Measurements from ENCODE around the gene SYNCRIP.
A peak's percentile ranks its signal among the peaks of the same experiment; 100 is the strongest.
"Not testable (repeated sequence)": the region's sequence is repeated elsewhere in the genome, so short reads cannot be mapped to it uniquely, and the experiment has no call there.

Gene SYNCRIP

DNA sequence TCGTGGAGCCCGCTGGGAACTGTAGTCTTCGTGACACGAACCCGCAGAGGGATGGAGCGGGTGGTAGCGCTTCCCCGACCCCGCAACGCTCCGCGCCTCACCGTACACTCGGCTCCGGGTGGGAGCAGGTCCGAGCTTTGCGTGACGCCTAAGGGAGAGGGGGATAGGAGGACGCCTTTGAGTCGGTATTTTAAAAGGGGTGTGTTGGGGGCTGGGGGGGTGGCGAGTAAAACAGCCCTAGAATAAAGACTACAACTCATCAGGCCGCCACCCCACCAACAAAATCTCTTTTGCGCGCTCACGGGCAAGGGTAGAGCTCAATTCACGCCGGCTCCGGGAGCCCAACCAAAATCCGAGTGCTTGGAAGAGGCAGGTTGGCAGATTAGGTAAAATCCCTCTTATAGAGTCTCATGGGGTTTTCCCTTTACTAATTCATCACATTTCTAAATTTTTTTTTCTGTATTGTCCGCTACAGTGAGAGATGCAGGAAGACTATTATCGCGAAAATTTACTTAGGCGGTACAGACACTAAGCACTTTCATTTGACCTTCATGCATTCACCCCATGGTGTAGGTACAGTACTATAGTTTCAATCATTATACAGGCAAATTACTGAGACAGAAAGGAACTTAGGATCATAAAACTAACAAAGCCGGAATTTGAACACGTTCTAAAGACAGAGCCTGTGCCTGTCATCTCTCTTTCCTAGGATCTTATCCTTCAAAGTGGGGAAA is 48.3 kb downstream of the SYNCRIP start:
- no peak for DNase-seq (ENCODE audit: low read depth)

DNA sequence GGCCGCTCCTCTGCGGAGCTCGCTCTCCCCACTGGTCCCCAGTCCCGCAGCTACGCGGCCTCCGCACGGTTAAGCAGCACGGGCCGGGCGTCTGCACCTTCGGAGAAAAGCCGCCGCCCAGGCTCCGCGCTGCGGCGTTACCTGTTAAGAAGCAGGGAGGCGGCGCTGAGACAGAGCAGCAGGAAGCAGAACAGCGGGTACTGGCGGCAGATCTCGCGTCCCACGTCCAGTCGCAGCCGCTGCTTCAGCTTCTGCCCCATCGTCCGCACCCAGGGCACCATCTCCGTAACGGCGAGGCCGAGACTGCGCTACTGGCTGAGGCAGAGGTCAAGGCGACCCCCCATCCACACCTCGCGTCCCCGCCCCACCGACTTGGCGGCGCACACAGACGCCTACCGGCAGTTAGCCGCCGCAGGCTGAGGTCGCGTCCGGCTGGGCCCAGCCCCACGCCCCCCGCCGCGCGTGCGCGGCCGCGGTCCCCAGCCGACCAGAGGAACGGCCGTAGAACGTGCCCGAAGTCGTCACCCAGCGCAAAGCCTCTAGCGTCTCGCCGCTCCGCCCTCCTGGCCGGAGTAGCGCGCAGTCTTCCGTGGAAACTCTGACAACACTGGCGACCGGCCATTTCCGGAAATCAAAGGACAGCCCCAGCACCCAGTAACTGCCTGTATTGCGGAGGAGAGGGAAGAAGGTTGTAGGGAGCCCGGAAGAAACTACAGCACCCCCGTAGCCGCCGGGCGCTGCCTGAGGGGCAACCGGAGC is 49.1 kb downstream of the SYNCRIP start, which contains the start of gene SNX14:
TSS of gene SNX14 (minus strand) at position 421 of the 759 bp plus-strand sequence. CDS start at position 281, 140 bp downstream.
- DNase-seq (ENCODE audit: low read depth), result peak; percentile 81

DNA sequence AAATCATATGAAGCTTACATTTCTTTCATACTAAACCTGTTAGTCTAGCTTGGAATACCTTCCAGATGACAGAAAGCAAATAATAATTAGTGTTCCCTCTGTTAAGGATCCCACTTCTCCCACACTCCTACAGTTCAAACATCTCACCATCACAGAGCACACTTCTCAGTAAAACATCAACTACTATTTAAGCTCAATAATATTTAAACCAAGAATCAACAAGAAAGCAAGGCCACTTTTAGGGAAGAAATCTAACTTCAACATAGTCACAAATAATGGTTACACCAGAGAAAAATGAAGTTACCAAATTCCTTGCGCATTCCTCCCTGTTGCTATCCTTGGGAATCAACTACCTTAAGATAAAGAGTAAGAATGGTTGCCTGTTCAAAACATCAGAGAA is 50.7 kb downstream of the SYNCRIP start:
- no peak for DNase-seq (ENCODE audit: low read depth)

DNA sequence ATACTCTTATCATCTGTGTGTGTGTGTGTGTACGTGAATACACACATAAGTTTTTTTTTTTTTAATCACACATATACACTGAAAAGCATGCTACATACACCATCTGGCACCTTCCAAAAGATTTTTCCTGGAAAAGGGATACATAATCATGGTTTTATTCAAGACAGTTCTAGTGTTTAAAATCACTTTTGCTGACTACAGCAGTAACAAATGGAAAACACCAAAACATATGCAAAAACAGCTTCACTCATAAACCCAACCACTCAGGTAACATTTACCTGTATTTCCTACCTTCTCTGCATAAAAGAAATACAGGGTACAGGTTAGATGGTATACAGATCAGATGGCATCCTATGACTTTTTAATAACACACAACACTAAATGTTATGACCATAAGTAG is 51.5 kb downstream of the SYNCRIP start:
- no peak for DNase-seq (ENCODE audit: low read depth)

DNA sequence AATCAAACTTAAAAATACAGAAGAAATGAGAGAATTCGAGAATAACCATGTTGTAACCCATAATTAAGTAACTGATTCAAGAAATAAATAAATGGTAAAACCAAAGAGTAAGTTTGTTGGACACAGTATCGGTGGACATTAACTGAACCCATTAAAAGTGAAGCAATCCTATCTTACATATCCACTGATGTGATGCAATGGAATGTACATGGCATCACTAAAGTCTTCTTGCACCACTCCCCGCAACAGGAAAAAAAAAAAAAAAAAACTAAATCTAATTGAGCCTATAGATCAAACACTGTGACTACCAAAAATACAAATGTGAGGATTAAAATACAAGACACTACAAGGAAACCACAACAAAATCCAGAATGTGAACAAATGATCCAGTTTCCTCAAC is 56.9 kb downstream of the SYNCRIP start:
- no peak for DNase-seq (ENCODE audit: low read depth)

DNA sequence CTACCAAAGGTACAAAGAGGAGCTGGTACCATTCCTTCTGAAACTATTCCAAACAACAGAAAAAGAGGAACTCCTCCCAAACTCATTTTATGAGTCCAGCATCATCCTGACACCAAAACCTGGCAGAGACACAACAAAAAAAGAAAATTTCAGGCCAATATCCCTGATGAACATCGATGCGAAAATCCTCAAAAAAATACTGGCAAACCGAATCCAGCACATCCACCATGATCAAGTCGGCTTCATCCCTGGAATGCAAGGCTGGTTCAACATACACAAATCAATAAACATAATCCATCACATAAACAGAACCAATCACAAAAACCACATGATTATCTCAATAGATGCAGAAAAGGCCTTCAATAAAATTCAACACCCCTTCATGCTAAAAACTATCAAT is 59.9 kb downstream of the SYNCRIP start:
- DNase-seq (ENCODE audit: low read depth), result not testable (repeated sequence)

DNA sequence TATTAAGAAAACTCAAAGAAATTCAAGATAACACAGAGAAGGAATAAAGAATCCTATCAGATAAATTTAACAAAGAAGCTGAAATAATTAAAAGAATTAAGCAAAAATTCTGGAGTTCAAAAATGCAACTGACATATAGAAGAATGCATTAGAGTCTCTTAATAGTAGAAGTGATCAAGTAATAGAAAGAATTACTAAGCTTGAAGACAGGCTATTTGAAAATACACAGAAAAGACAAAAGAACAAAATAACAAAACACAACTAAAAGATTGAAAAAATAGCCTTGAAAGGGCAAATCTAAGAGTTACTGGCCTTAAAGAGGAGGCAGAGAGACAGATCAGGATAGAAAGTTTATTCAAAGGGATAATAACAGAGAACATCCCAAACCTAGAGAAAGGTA is 61.1 kb downstream of the SYNCRIP start:
- no peak for DNase-seq (ENCODE audit: low read depth)

DNA sequence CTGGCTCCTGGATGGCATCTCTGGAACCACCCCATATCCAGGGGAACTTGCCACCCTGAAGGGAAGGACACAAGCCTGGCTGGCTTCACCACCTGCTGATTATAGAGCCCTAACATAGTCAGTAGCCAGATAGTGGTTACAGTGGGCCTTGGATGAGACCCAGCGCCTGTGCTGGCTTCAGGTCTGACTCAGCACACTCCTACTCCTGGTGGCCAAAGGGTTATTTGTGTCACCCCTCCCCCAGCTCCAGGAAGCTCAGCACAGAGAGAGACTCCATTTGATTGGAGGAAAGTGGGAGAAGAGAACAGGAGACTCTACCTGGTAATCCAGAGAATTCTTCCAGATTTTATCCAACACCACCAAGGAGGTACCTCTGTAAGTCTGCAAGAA is 61.8 kb downstream of the SYNCRIP start:
- DNase-seq (ENCODE audit: low read depth), result peak; percentile 43

DNA sequence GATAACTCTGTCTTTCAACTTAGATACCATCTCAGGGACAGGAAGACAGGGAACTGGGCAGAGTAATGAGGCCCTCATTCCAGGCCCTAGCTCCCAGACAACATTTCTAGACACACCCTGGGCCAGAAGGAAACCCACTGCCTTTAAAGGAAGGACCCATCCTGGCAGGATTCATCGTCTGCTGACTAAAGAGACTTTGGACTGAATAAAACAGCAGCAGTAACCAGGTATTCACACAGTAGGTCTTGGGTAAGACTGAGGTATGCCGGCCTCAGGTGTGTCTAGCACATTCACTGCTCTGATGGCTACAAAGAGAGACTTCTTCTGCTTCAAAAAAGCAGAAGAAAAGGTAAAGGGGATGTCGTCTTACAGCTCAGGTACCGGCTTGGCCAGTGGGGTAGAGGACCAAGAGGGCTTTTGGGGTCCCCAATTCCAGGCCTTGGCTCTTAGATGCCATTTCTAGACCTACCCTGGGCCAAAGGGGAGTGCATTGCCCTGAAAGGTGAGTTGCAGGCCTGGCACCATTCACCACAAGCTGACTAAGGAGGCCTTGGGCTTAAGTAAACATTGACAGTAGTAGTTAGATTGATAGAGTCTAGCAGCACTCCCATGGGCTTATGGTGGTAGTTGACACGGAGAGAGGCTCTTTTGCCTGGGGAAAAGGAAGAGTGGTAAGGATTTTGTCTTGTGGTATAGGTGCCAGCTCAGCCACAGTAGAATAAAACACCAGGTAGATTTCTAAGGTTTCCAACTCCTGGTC is 62.4 kb downstream of the SYNCRIP start:
- no peak for DNase-seq (ENCODE audit: low read depth)

DNA sequence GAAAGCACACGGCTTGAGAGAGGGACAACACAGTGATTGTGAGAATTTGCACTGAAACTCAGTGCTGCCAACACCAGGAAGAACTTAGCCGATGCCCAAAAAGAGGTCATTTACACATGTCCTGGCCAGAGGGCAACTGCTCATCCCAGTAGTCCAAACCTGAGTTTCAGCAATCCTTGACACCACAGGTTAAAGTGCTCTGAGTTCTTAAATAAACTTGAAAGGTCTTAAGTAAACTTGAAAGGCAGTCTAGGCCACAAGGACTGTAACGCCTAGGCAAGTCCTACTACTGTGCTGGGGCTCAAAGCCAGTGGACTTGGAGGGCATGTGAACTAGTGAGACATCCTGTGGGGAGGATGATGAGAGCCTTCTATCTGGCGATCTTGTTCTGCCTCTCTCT is 63.1 kb downstream of the SYNCRIP start:
- DNase-seq (ENCODE audit: low read depth), result no peak

DNA sequence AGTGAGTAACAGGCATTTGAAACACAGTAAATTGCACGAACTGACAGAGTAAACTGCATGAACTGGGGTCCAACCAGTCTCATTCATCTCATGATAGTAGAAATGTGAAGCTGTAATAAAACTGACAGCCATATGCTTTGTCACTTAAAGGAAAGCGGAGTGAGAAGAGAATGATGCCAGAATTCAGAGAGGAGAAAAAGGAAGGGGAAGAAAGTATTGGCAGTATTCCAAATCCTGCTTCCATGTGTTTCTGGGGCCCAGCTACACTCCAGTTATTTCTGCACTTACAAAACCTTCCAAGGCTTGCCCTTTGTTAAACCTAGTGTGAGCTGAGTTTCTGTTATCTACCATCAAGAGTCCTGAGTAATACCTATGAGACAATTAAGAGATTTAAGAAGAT is 66.2 kb downstream of the SYNCRIP start:
- no peak for DNase-seq (ENCODE audit: low read depth)

DNA sequence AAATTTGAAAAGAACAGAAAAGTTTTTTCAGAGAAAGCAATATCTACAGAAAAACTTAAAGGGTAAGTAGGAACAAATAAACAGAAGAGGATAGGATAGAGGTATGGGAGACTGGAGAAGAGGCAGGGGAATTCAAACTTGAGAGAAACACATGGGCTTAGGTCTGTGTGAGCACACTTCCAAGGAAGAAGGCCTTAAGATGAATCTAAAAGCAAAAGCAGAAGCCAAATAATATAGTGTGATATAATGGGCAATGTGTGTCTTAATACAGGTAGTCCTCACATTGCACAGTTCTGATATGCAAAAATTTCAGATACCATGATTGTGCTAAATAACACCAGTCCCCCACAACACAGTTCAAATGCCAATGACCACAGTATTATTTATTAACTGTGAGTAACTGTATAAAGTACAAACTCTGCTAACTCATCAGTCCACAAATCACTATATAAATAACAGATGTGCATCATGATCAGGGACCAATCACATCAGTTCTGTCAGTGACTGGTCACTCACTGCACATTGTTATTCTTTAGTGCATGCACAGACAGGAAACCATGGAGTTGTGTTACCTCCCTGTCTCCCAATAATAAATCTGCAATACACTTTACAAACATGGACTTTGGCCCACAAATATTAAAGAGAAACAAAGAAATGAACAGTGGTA is 67.6 kb downstream of the SYNCRIP start:
- peak; percentile 34 for DNase-seq (ENCODE audit: low read depth)

DNA sequence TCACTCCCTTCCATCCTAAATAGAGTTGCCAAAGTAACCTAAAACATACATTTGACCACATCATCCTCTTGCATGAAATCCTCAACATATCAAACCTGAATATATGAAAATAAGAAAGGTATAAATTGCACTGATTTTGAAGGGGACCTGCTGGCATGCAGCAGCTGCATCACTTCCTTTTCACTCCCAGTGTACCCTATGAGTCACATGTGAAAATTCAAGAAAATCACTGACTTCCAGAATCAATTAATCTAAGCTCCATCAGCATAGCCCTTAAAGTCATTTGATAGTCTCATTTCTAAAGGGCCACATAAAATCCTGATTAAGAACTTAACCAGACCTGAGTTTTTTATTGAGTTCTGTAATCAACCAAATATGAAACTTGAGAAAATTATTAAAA is 73.4 kb downstream of the SYNCRIP start:
- no peak for DNase-seq (ENCODE audit: low read depth)

DNA sequence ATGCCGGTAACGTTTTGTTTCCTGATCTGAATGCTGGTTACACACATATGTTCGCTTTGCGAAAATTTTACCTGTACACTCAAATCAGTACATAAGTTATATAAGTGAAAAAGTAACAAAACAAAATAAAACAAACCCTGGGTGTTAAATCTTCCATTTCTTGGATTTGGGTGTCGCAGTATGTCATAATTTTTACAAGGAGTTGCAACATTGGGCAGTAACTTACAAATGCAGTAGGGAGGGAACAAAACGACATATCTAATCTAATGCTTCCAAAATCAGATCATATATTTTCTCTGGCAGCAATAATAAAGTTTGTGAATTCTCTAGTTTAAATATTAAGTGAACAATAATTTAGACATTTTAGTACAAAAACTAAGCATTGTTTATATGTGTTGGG is 74.3 kb downstream of the SYNCRIP start:
- no peak for DNase-seq (ENCODE audit: low read depth)

DNA sequence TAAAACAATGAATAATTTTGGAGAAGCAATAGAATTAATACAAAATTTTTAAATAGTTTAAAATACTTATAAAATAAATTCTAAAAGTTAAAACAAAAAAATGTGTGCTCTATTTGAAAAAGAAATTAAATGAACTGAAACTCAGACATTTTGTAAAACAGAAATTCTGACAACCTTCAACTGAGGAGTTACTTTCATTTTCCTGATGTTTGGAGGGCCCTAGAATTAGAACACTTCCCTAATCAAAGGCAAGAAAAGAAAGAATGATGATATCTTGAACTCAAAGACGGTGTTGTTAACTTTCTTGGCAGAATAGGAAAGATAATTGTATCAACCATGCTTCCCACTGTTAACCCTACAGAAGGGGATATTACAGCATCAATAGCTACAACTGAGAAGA is 77.0 kb downstream of the SYNCRIP start:
- DNase-seq (ENCODE audit: low read depth), result no peak

DNA sequence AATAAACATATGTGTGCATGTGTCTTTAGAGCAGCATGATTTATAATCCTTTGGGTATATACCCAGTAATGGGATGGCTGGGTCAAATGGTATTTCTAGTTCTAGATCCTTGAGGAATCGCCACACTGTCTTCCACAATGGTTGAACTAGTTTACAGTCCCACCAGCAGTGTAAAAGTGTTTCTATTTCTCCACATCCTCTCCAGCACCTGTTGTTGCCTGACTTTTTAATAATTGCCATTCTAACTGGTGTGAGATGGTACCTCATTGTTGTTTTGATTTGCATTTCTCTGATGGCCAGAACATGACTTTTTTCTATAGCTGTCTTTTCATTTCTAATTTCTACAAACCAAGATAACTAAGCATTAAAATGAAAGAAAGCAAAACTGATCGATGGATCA is 78.5 kb downstream of the SYNCRIP start:
- DNase-seq (ENCODE audit: low read depth), result not testable (repeated sequence)

Data from non-pigmented ciliary epithelial cell (primary cell).